Activated naive CD8-positive, alpha-beta T cell treated with anti-CD3 and anti-CD28 coated beads, Interleukin-2, amount 50 U/mL, for 16 hours (primary cell): ENCODE measurements around the gene SCIN.
"Not testable (repeated sequence)": the region's sequence is repeated elsewhere in the genome, so short reads cannot be mapped to it uniquely, and the experiment has no call there.

Source experiments
- DNase-seq: peaks from one replicate; pipeline ENCODE4 v3.0.0-alpha.2; 2020; ENCODE audit warnings: low read depth, low spot score

The SCIN gene

GRCh38 chr7:12687718-12688171 is 117.2 kb downstream of the SCIN start:
- DNase-seq, result no peak

GRCh38 chr7:12688485-12689170 is 118.1 kb downstream of the SCIN start:
- DNase-seq, result not testable (repeated sequence)

- no peak for DNase-seq
These were observed 118.9 kb downstream of the SCIN start for GRCh38 chr7:12689451-12689850.

GRCh38 chr7:12690041-12690878 is 119.7 kb downstream of the SCIN start:
- DNase-seq, result no peak

GRCh38 chr7:12691388-12691787 is 120.9 kb downstream of the SCIN start:
- not testable (repeated sequence) for DNase-seq

- no peak for DNase-seq
These were observed 121.5 kb downstream of the SCIN start for GRCh38 chr7:12692035-12692434.

GRCh38 chr7:12692479-12693259 is 122.1 kb downstream of the SCIN start:
- DNase-seq, result no peak

GRCh38 chr7:12694817-12695216 is 124.3 kb downstream of the SCIN start:
- DNase-seq, result no peak

GRCh38 chr7:12695965-12696364 is 125.4 kb downstream of the SCIN start:
- no peak for DNase-seq

GRCh38 chr7:12699299-12699698 is 128.8 kb downstream of the SCIN start:
- DNase-seq, result no peak

- no peak for DNase-seq
These were observed 130.9 kb downstream of the SCIN start for GRCh38 chr7:12701433-12701832.

- no peak for DNase-seq
These were observed 133.4 kb downstream of the SCIN start for GRCh38 chr7:12703881-12704280.

- no peak for DNase-seq
These were observed 135.4 kb downstream of the SCIN start for GRCh38 chr7:12705878-12706277.

- no peak for DNase-seq
These were observed 136.5 kb downstream of the SCIN start for GRCh38 chr7:12706900-12707536.

- no peak for DNase-seq
These were observed 137.8 kb downstream of the SCIN start for GRCh38 chr7:12708314-12708713.
